Breast epithelium (tissue), 3 donors: ENCODE measurements around the gene SF3A2.

Experiments used
- CTCF ChIP-seq, 3 donors: fragments of 450-650 bp; IDR thresholded peaks; one replicate each; pipeline ENCODE4 v1.5.1; 2016 to 2017; ENCODE audit warnings: antibody characterized with exemption in 3 of 3, mild to moderate bottlenecking in 3 of 3, moderate library complexity in 3 of 3
- POLR2AphosphoS5 ChIP-seq, 3 donors: sonication (generic); formaldehyde crosslinking; IDR thresholded peaks; one replicate each; pipeline ENCODE4 v1.6.1; 2017; ENCODE audit warnings: antibody characterized with exemption in 3 of 3

GRCh38 chr19:2230807-2231533 is 5.7 kb upstream of the SF3A2 start:
- TF ChIP-seq CTCF (IDR thresholded peaks at IDR 0.05) (no peak), POLR2AphosphoS5 (IDR thresholded peaks at IDR 0.05) (no peak)
